Gastrocnemius medialis (tissue), 4 donors: ENCODE measurements around the gene ZRANB3.

Experiments
- POLR2A ChIP-seq, 2 donors: fragments of 450-650 bp; IDR thresholded peaks; one replicate each; pipeline ENCODE4 v1.6.1; 2017; ENCODE audit warnings: antibody characterized with exemption in 2 of 2, mild to moderate bottlenecking in 2 of 2, moderate library complexity in 2 of 2
- TF ChIP-seq, protein P1 (sequence below), 5 experiments: fragments of 450-650 bp in 3 of 5; fragments of 200-600 bp in 2 of 5; sonication (generic) in 2 of 5; IDR thresholded peaks in 4 of 5; conservative IDR thresholded peaks in 1 of 5; 1 replicate in 4 of 5; 2 replicates in 1 of 5; pipeline ENCODE4 v1.5.1; 2016 to 2019; ENCODE audit warnings: antibody characterized with exemption in 5 of 5, mild to moderate bottlenecking in 3 of 5, moderate library complexity in 3 of 5

DNA sequence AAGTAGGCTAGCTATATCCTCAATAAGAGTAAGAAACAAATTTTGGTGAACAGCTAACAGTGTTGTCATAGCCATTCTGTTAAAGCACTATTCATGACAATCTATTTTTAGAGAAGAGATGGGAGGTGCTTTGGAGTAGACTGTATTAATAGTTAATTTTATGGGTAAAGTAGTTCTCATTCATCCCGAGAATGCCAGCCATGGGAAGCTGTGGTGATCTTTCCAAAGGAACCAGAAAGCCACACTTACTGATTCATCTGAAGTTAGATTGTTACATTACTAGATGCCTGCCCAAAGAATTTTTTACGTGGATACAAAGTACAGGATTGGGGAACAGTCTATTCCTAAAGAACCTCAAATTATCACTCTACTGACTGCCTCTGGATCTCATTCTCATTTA, 74.6 kb downstream of the ZRANB3 start:
- TF ChIP-seq, protein P1, sequence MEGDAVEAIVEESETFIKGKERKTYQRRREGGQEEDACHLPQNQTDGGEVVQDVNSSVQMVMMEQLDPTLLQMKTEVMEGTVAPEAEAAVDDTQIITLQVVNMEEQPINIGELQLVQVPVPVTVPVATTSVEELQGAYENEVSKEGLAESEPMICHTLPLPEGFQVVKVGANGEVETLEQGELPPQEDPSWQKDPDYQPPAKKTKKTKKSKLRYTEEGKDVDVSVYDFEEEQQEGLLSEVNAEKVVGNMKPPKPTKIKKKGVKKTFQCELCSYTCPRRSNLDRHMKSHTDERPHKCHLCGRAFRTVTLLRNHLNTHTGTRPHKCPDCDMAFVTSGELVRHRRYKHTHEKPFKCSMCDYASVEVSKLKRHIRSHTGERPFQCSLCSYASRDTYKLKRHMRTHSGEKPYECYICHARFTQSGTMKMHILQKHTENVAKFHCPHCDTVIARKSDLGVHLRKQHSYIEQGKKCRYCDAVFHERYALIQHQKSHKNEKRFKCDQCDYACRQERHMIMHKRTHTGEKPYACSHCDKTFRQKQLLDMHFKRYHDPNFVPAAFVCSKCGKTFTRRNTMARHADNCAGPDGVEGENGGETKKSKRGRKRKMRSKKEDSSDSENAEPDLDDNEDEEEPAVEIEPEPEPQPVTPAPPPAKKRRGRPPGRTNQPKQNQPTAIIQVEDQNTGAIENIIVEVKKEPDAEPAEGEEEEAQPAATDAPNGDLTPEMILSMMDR (IDR thresholded peaks at IDR 0.05 in 4 of 5, conservative IDR thresholded peaks at IDR 0.05 in 1 of 5), result no peak
- TF ChIP-seq POLR2A (IDR thresholded peaks at IDR 0.05), result no peak
